HepG2 (cell line): ENCODE measurements around the gene VPS29. TPM values are rescaled to one million over a fixed set of nuclear protein-coding genes. Genes with fewer than 3 reads are reported as not detected.
A peak's percentile ranks its signal among the peaks of the same experiment; 100 is the strongest.

Experiments
- ATAC-seq: fragments of 200-7000 bp; cut with Tn5 transposase; 3 replicates; pipeline ENCODE4 v1.9.1; 2020; ENCODE audit warnings: mild to moderate bottlenecking, moderate library complexity
- BruUV-seq: library from RNA; stranded (reverse); fragments of 400-500 nt; replicated peaks from 2 replicates; lab custom pipeline; 2021; lab: Mats Ljungman, UMichigan
- CTCF ChIA-PET: fragments of 300-600 bp; formaldehyde crosslinking; extraction: SDS; loops from one replicate; lab custom pipeline; 2021; ENCODE audit warnings: low total read pairs, inconsistent platforms, low intra/inter-chr PET ratio; lab: Yijun Ruan, JAX
- POLR2A ChIA-PET: fragments of 350-600 bp; sonication (Branson Sonifier 250); formaldehyde crosslinking; loops from one replicate; lab custom pipeline; 2020; ENCODE audit warnings: antibody characterized with exemption, inconsistent platforms; lab: Yijun Ruan, JAX
- DNase-seq: peaks from one replicate; pipeline ENCODE4 v3.0.0-alpha.2; 2015; ENCODE audit warnings: low spot score
- FAIRE-seq: peaks from 3 replicates; lab custom pipeline; 2011; peaks lifted over from hg19 to GRCh38; lab: Jason Lieb, UNC
- H2AFZ ChIP-seq: one replicate; pipeline ENCODE4 v1.6.1; 2011; ENCODE audit warnings: low read length, inconsistent platforms
- H3K27ac ChIP-seq: fragments of 300-600 bp; 3 replicates; pipeline ENCODE4 v1.8.0; 2011; ENCODE audit warnings: mixed run types, mild to moderate bottlenecking, mixed read lengths, low read length, inconsistent platforms; ENCODE audit not compliant: insufficient read depth; ENCODE audit errors: extremely low read length
- H3K27me3 ChIP-seq, 2 experiments: fragments of 200-600 bp in 1 of 2; 2 replicates in 1 of 2; 3 replicates in 1 of 2; pipeline versions ENCODE4 v1.6.0 to v1.8.0; 2011; ENCODE audit warnings: low read length in 2 of 2, mild to moderate bottlenecking in 2 of 2, moderate library complexity in 2 of 2, inconsistent platforms in 1 of 2; ENCODE audit not compliant: insufficient read depth in 2 of 2, control insufficient read depth in 1 of 2
- H3K36me3 ChIP-seq, 2 experiments: fragments of 200-600 bp in 1 of 2; replicated peaks in 1 of 2; 2 replicates in 1 of 2; 3 replicates in 1 of 2; pipeline versions ENCODE4 v1.5.1 to v1.8.0; 2011; ENCODE audit warnings: low read length in 2 of 2, inconsistent platforms in 1 of 2; ENCODE audit not compliant: insufficient read depth in 2 of 2, control insufficient read depth in 1 of 2
- H3K4me1 ChIP-seq: 2 replicates; pipeline ENCODE4 v1.5.1; 2012; ENCODE audit warnings: low read length, inconsistent platforms; ENCODE audit not compliant: insufficient read depth
- H3K4me2 ChIP-seq: 2 replicates; pipeline ENCODE4 v1.6.0; 2011; ENCODE audit warnings: low read depth, low read length, inconsistent platforms
- H3K4me3 ChIP-seq, 3 experiments: fragments of 200-600 bp in 1 of 3; sonication (generic), shearing (Covaris generic) in 1 of 3; replicated peaks in 1 of 3; 2 replicates each; pipeline ENCODE4 v1.5.1; 2011 to 2016; ENCODE audit warnings: low read length in 3 of 3, inconsistent platforms in 2 of 3, low read depth in 2 of 3, mild to moderate bottlenecking in 2 of 3, control low read depth in 1 of 3, mixed read lengths in 1 of 3; ENCODE audit not compliant: insufficient read depth in 1 of 3
- H3K79me2 ChIP-seq: one replicate; pipeline ENCODE4 v1.6.1; 2011; ENCODE audit warnings: low read length, inconsistent platforms; ENCODE audit not compliant: insufficient read depth
- H3K9ac ChIP-seq: 2 replicates; pipeline ENCODE4 v1.6.0; 2011; ENCODE audit warnings: mild to moderate bottlenecking, low read depth, low read length, inconsistent platforms; ENCODE audit not compliant: insufficient read depth
- H3K9me3 ChIP-seq: 2 replicates; pipeline ENCODE4 v1.5.1; 2012; ENCODE audit warnings: mild to moderate bottlenecking, low read length
- H4K20me1 ChIP-seq: 2 replicates; pipeline ENCODE4 v1.6.0; 2011; ENCODE audit warnings: inconsistent platforms, mild to moderate bottlenecking, low read length, moderate library complexity; ENCODE audit not compliant: insufficient read depth
- HCFC1 ChIP-seq: fragments of 150-350 bp; IDR thresholded peaks from 2 replicates; pipeline ENCODE4 v1.6.1; 2014; ENCODE audit warnings: low read depth, low read length
- HNRNPK ChIP-seq: fragments of 200-400 bp; formaldehyde crosslinking; IDR thresholded peaks from 2 replicates; pipeline ENCODE4 v1.6.1; 2018; ENCODE audit warnings: low read length, low read depth, moderate library complexity, mild to moderate bottlenecking; ENCODE audit not compliant: poor library complexity, severe bottlenecking
- IRX3 ChIP-seq: sonication (generic); formaldehyde crosslinking; IDR thresholded peaks from 2 replicates; pipeline ENCODE4 v1.8.1; 2023; ENCODE audit warnings: mild to moderate bottlenecking, low read depth, missing genetic modification reagents, borderline replicate concordance
- JUNB ChIP-seq: sonication (generic); formaldehyde crosslinking; IDR thresholded peaks from 2 replicates; pipeline ENCODE4 v1.8.0; 2022; ENCODE audit warnings: missing genetic modification reagents, mild to moderate bottlenecking, borderline replicate concordance
- SP1 ChIP-seq, 2 experiments: fragments of 450-650 bp in 1 of 2; sonication (generic) in 1 of 2; formaldehyde crosslinking in 1 of 2; IDR thresholded peaks; 2 replicates each; pipeline versions ENCODE4 v1.4.0 to v1.6.1; 2016 to 2020; ENCODE audit warnings: missing genetic modification reagents in 1 of 2
- SP140L ChIP-seq: sonication (generic); formaldehyde crosslinking; IDR thresholded peaks from 2 replicates; pipeline ENCODE4 v1.4.0; 2020; ENCODE audit warnings: missing genetic modification reagents, borderline replicate concordance
- ZMYM2 ChIP-seq: sonication (generic); formaldehyde crosslinking; IDR thresholded peaks from 2 replicates; pipeline ENCODE4 v1.8.0; 2022; ENCODE audit warnings: mild to moderate bottlenecking, missing genetic modification reagents
- ZNF274 ChIP-seq: sonication (generic); formaldehyde crosslinking; IDR thresholded peaks from 2 replicates; pipeline ENCODE4 v1.5.1; 2020; ENCODE audit warnings: mild to moderate bottlenecking, missing genetic modification reagents
- ZNF318 ChIP-seq: sonication (generic); formaldehyde crosslinking; IDR thresholded peaks from 2 replicates; pipeline ENCODE4 v1.4.0; 2020; ENCODE audit warnings: mild to moderate bottlenecking, missing genetic modification reagents
- ZNF569 ChIP-seq: sonication (generic); formaldehyde crosslinking; IDR thresholded peaks from 2 replicates; pipeline ENCODE4 v1.5.0; 2020; ENCODE audit warnings: mild to moderate bottlenecking, missing genetic modification reagents, moderate library complexity, borderline replicate concordance
- WGBS: methylation state at CpG from one replicate; pipeline ENCODE4 v1.1.6; 2017; ENCODE audit warnings: low lambda C conversion rate; 5-methylcytosine and 5-hydroxymethylcytosine counted together
- in situ Hi-C: cut with HindIII; loops from 2 replicates; pipeline ENCODE4 v1.10.0; 2017; ENCODE audit warnings: low pct_unique_long_range_greater_than_20kb; ENCODE audit not compliant: extremely low pct_ligation_motif_present
- intact Hi-C: fragments of 100-400 bp; cut with micrococcal nuclease; formaldehyde crosslinking; loops from one replicate; pipeline ENCODE4 v1.10.0; 2022; ENCODE audit not compliant: unreplicated experiment
- polyA plus RNA-seq, 8 experiments: library from polyadenylated mRNA; depleted of rRNA in 3 of 8; stranded (reverse) in 7 of 8; unstranded in 1 of 8; fragments of >200 nt; fragmentation: Illumina TruSeq in 4 of 8; extraction: Trizol in 4 of 8; gene quantifications; 2 replicates each; pipeline versions ENCODE4 v1.2.1 to v1.2.3, GENCODE V29; 2011 to 2016; ENCODE audit warnings: low read depth in 4 of 8, missing spikeins in 1 of 8, mixed read lengths in 1 of 8; ENCODE audit not compliant: insufficient read depth in 1 of 8
- total RNA-seq, 5 experiments: library from RNA; depleted of rRNA; stranded (reverse); fragments of >200 nt; fragmentation: Illumina TruSeq; extraction: Trizol; gene quantifications; 2 replicates each; pipeline ENCODE4 v1.2.3, GENCODE V29; 2016; ENCODE audit warnings: low read depth in 1 of 5
- TF ChIP-seq, protein P1 (sequence below): sonication (generic); formaldehyde crosslinking; IDR thresholded peaks from 2 replicates; pipeline ENCODE4 v1.5.0; 2020; ENCODE audit warnings: mild to moderate bottlenecking, missing genetic modification reagents
- TF ChIP-seq, protein P2 (sequence below): sonication (generic); formaldehyde crosslinking; conservative IDR thresholded peaks from 2 replicates; pipeline ENCODE4 v1.8.1; 2023; ENCODE audit warnings: missing genetic modification reagents

Gene VPS29
- total and polyA plus RNA-seq, 2 of the 13 experiments (the other 11 are each of a cell fraction or from before 2014, with no cell fraction given), result 107 to 114 TPM

- no peaks in the 10 kb centered on the region for H3K9me3 ChIP-seq
- H3K4me1 ChIP-seq, result peaks cover 24% of the 10 kb centered on the region
- peak overlapping the region; percentile 81 for H3K27ac ChIP-seq
- H3K27me3 ChIP-seq, result peaks cover 0 to 3% of the 10 kb centered on the region in 2 experiments; a peak in 1 of 5 replicates
- no peaks in the 10 kb centered on the region for H4K20me1 ChIP-seq
- ChIA-PET CTCF (interaction anchor here (1.3 to 2.1 kb wide), 2 partner anchors 18 to 133 kb away, joined by 4 to 8 read pairs; partner anchors contain the start of gene ARPC3), POLR2A (interaction anchor here (0.8 to 2.7 kb wide), 16 partner anchors 9 to 275 kb away, joined by 3 to 49 read pairs (median 4); partner anchors contain the start of genes ARPC3, PPP1CC, PPTC7 and RAD9B)
- intact Hi-C loops (loop anchor here (1.0 to 2.0 kb wide), 3 partner anchors 17 to 231 kb away; partner anchors contain the start of gene ARPC3), in situ Hi-C loops (no loop called here)
- H3K4me2 ChIP-seq, result peak overlapping the region; percentile 96
- 0% methylated on average over 15 of the region's 15 CpGs for WGBS
- no peak for FAIRE-seq
- ATAC-seq, result no peak
- H3K4me3 ChIP-seq, result peak overlapping the region; percentile 86 to 92 (median 91)
- H2AFZ ChIP-seq, result no peak overlapping the region
- H3K36me3 ChIP-seq, result peaks cover 3 to 20% of the 10 kb centered on the region in 2 experiments; a peak in 3 of 5 replicates
- no TSS peak for BruUV-seq
- peak overlapping the region; percentile 94 for H3K9ac ChIP-seq
- no peak for DNase-seq
- H3K79me2 ChIP-seq, result peaks cover 22% of the 10 kb centered on the region
- TF ChIP-seq ZNF569 (CRISPR knock-in tag), result no peak
- TF ChIP-seq HCFC1, result no peak
- TF ChIP-seq, protein P1, sequence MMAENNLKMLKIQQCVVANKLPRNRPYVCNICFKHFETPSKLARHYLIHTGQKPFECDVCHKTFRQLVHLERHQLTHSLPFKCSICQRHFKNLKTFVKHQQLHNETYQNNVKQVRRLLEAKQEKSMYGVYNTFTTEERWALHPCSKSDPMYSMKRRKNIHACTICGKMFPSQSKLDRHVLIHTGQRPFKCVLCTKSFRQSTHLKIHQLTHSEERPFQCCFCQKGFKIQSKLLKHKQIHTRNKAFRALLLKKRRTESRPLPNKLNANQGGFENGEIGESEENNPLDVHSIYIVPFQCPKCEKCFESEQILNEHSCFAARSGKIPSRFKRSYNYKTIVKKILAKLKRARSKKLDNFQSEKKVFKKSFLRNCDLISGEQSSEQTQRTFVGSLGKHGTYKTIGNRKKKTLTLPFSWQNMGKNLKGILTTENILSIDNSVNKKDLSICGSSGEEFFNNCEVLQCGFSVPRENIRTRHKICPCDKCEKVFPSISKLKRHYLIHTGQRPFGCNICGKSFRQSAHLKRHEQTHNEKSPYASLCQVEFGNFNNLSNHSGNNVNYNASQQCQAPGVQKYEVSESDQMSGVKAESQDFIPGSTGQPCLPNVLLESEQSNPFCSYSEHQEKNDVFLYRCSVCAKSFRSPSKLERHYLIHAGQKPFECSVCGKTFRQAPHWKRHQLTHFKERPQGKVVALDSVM (CRISPR knock-in tag), result no peak
- TF ChIP-seq SP1 (IDR thresholded peaks at IDR 0.05), result no peak
- no peak for TF ChIP-seq SP1 (CRISPR knock-in tag; IDR thresholded peaks at IDR 0.05)
- no peak for TF ChIP-seq ZMYM2 (CRISPR knock-in tag)
- TF ChIP-seq SP140L, result no peak
- no peak for TF ChIP-seq IRX3 (CRISPR knock-in tag)
- 0 out of 2 replicates have a peak, but pooled peaks have one; percentile 41 for TF ChIP-seq ZNF274 (CRISPR knock-in tag)
- no peak for TF ChIP-seq HNRNPK
- no peak for TF ChIP-seq JUNB (CRISPR knock-in tag)
- no peak for TF ChIP-seq ZNF318 (CRISPR knock-in tag)
- TF ChIP-seq, protein P2, sequence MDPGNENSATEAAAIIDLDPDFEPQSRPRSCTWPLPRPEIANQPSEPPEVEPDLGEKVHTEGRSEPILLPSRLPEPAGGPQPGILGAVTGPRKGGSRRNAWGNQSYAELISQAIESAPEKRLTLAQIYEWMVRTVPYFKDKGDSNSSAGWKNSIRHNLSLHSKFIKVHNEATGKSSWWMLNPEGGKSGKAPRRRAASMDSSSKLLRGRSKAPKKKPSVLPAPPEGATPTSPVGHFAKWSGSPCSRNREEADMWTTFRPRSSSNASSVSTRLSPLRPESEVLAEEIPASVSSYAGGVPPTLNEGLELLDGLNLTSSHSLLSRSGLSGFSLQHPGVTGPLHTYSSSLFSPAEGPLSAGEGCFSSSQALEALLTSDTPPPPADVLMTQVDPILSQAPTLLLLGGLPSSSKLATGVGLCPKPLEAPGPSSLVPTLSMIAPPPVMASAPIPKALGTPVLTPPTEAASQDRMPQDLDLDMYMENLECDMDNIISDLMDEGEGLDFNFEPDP (CRISPR knock-in tag), result no peak
Observed at GRCh38 chr12:110467847-110468213, 34.1 kb downstream of the VPS29 start.
